Suprapubic skin (tissue), 4 donors: ENCODE data around the gene SLC26A2. TPM values are rescaled to one million over a fixed set of nuclear protein-coding genes. Genes with fewer than 3 reads are reported as not detected.
A peak's percentile ranks its signal among the peaks of the same experiment; 100 is the strongest.

Experiments
- DNase-seq, 2 donors: peaks; one replicate each; pipeline ENCODE4 v3.0.0-alpha.2; 2019; ENCODE audit warnings: low spot score in 2 of 2
- H3K27ac ChIP-seq: fragments of 200-600 bp; sonication (generic); one replicate; pipeline ENCODE4 v1.5.1; 2019
- H3K27me3 ChIP-seq: fragments of 200-600 bp; sonication (generic); one replicate; pipeline ENCODE4 v1.5.1; 2019
- H3K36me3 ChIP-seq: fragments of 200-600 bp; sonication (generic); one replicate; pipeline ENCODE4 v1.5.1; 2019
- H3K4me1 ChIP-seq: fragments of 200-600 bp; sonication (generic); one replicate; pipeline ENCODE4 v1.5.1; 2019
- H3K4me3 ChIP-seq: fragments of 200-600 bp; sonication (generic); one replicate; pipeline ENCODE4 v1.5.1; 2019; ENCODE audit warnings: mild to moderate bottlenecking
- H3K9me3 ChIP-seq: fragments of 200-600 bp; sonication (generic); one replicate; pipeline ENCODE4 v1.5.1; 2019
- CTCF ChIP-seq, 2 donors: fragments of 200-600 bp in 1 of 2; fragments of 450-650 bp in 1 of 2; sonication (generic) in 1 of 2; IDR thresholded peaks; one replicate each; pipeline ENCODE4 v1.5.1; 2016 to 2019; ENCODE audit warnings: antibody characterized with exemption in 2 of 2, mild to moderate bottlenecking in 1 of 2, moderate library complexity in 1 of 2
- EP300 ChIP-seq: sonication (generic); formaldehyde crosslinking; IDR thresholded peaks from one replicate; pipeline ENCODE4 v1.6.1; 2017; ENCODE audit warnings: antibody characterized with exemption
- POLR2A ChIP-seq, 2 donors: fragments of 450-650 bp; IDR thresholded peaks; one replicate each; pipeline ENCODE4 v1.6.1; 2017; ENCODE audit warnings: antibody characterized with exemption in 2 of 2, mild to moderate bottlenecking in 2 of 2, moderate library complexity in 2 of 2
- POLR2AphosphoS5 ChIP-seq, 3 donors: sonication (generic); formaldehyde crosslinking; IDR thresholded peaks; one replicate each; pipeline ENCODE4 v1.6.1; 2017; ENCODE audit warnings: antibody characterized with exemption in 3 of 3
- WGBS: methylation state at CpG from one replicate; pipeline ENCODE4 v1.1.5; 2018; 5-methylcytosine and 5-hydroxymethylcytosine counted together
- total RNA-seq, 4 donors: library from RNA; depleted of rRNA; stranded (reverse); fragments of >200 nt; gene quantifications; one replicate each; pipeline ENCODE4 v1.1.0, GENCODE V29; 2016

SLC26A2 gene
- total RNA-seq, 4 donors from 2014 or later, result 29.9 to 62.2 (median 46.0) TPM

- Histone ChIP-seq H3K27ac (no peak overlapping the region), H3K4me1 (no peaks in the 10 kb centered on the region), H3K36me3 (peaks cover 35% of the 10 kb centered on the region), H3K9me3 (no peaks in the 10 kb centered on the region), H3K27me3 (no peaks in the 10 kb centered on the region), H3K4me3 (no peak overlapping the region)
- TF ChIP-seq POLR2AphosphoS5 (IDR thresholded peaks at IDR 0.05), result no peak
- no peak for TF ChIP-seq POLR2A (IDR thresholded peaks at IDR 0.05)
- TF ChIP-seq CTCF (IDR thresholded peaks at IDR 0.05), result no peak
- TF ChIP-seq EP300, result no peak
- no peak for DNase-seq
These were observed 21.9 kb downstream of the SLC26A2 start for GRCh38 chr5:149982505-149982904.

- WGBS, result 93% methylated on average over 5 of the region's 5 CpGs
These were observed 27.6 kb downstream of the SLC26A2 start for GRCh38 chr5:149988126-149988525.

GRCh38 chr5:149990518-149991376, 30.2 kb downstream of the SLC26A2 start:
- TF ChIP-seq EP300, result no peak
- peak; percentile 87 to 91 for TF ChIP-seq CTCF (IDR thresholded peaks at IDR 0.05)
- H3K27ac ChIP-seq, result no peak overlapping the region
- no peak overlapping the region for H3K4me3 ChIP-seq
- no peaks in the 10 kb centered on the region for H3K9me3 ChIP-seq
- no peaks in the 10 kb centered on the region for H3K27me3 ChIP-seq
- peaks cover under 1% of the 10 kb centered on the region for H3K4me1 ChIP-seq
- DNase-seq, result peak in 1 of 2 donors; percentile 83
- H3K36me3 ChIP-seq, result peaks cover 11% of the 10 kb centered on the region
- 76% methylated on average over 4 of the region's 4 CpGs for WGBS

More at GRCh38 chr5:149988126-149988525, 27.6 kb downstream of the SLC26A2 start:
- Histone ChIP-seq H3K36me3 (no peaks in the 10 kb centered on the region), H3K27me3 (no peaks in the 10 kb centered on the region), H3K27ac (no peak overlapping the region), H3K4me1 (no peaks in the 10 kb centered on the region), H3K4me3 (no peak overlapping the region), H3K9me3 (no peaks in the 10 kb centered on the region)
- TF ChIP-seq CTCF (IDR thresholded peaks at IDR 0.05) (no peak), POLR2AphosphoS5 (IDR thresholded peaks at IDR 0.05) (no peak), POLR2A (IDR thresholded peaks at IDR 0.05) (no peak)
- no peak for DNase-seq

- 95% methylated on average over 3 of the region's 3 CpGs for WGBS
These were observed 32.9 kb downstream of the SLC26A2 start for GRCh38 chr5:149993471-149993870.

More at GRCh38 chr5:149993471-149993870, 32.9 kb downstream of the SLC26A2 start:
- TF ChIP-seq EP300 (no peak), CTCF (IDR thresholded peaks at IDR 0.05) (no peak)
- DNase-seq, result no peak
- Histone ChIP-seq H3K4me3 (no peak overlapping the region), H3K4me1 (peaks cover 5% of the 10 kb centered on the region), H3K27me3 (no peaks in the 10 kb centered on the region), H3K27ac (no peak overlapping the region), H3K9me3 (no peaks in the 10 kb centered on the region), H3K36me3 (peaks cover 15% of the 10 kb centered on the region)
